CD4-positive, alpha-beta T cell treated with Interleukin-17A for 4 hours (primary cell): ENCODE data around the gene GPC3.

Source experiments
- DNase-seq: peaks from one replicate; pipeline ENCODE4 v3.0.0-alpha.2; 2020; ENCODE audit warnings: mixed read lengths

Gene GPC3

GRCh38 chrX:133965321-133965720, 20.1 kb downstream of the GPC3 start:
- DNase-seq = no peak

- DNase-seq = no peak
These were observed 24.3 kb downstream of the GPC3 start for GRCh38 chrX:133961046-133961445.

GRCh38 chrX:133959972-133960371, 25.4 kb downstream of the GPC3 start:
- no peak for DNase-seq

- no peak for DNase-seq
These were observed 26.3 kb downstream of the GPC3 start for GRCh38 chrX:133958997-133959688.

- DNase-seq = no peak
These were observed 28.6 kb downstream of the GPC3 start for GRCh38 chrX:133956570-133957340.

- no peak for DNase-seq
These were observed 31.5 kb downstream of the GPC3 start for GRCh38 chrX:133953785-133954355.

GRCh38 chrX:133953078-133953477, 32.3 kb downstream of the GPC3 start:
- DNase-seq = no peak

- no peak for DNase-seq
These were observed 34.3 kb downstream of the GPC3 start for GRCh38 chrX:133951098-133951497.

- DNase-seq = no peak
These were observed 35.2 kb downstream of the GPC3 start for GRCh38 chrX:133950214-133950613.

GRCh38 chrX:133948895-133949294, 36.5 kb downstream of the GPC3 start:
- DNase-seq = no peak

- DNase-seq = no peak
These were observed 37.4 kb downstream of the GPC3 start for GRCh38 chrX:133947996-133948395.

GRCh38 chrX:133947022-133947421, 38.4 kb downstream of the GPC3 start:
- no peak for DNase-seq

GRCh38 chrX:133943507-133943906, 41.9 kb downstream of the GPC3 start:
- no peak for DNase-seq

- no peak for DNase-seq
These were observed 45.6 kb downstream of the GPC3 start for GRCh38 chrX:133939655-133940302.

GRCh38 chrX:133938530-133938929, 46.9 kb downstream of the GPC3 start:
- no peak for DNase-seq

GRCh38 chrX:133937022-133937421, 48.4 kb downstream of the GPC3 start:
- DNase-seq = no peak

GRCh38 chrX:133935076-133935475, 50.3 kb downstream of the GPC3 start:
- no peak for DNase-seq

- no peak for DNase-seq
These were observed 52.1 kb downstream of the GPC3 start for GRCh38 chrX:133933316-133933715.

- no peak for DNase-seq
These were observed 55.4 kb downstream of the GPC3 start for GRCh38 chrX:133929836-133930464.

- DNase-seq = no peak
These were observed 57.0 kb downstream of the GPC3 start for GRCh38 chrX:133928365-133928764.

- DNase-seq = no peak
These were observed 58.6 kb downstream of the GPC3 start for GRCh38 chrX:133926809-133927208.

GRCh38 chrX:133926099-133926498, 59.3 kb downstream of the GPC3 start:
- DNase-seq = no peak

- no peak for DNase-seq
These were observed 60.8 kb downstream of the GPC3 start for GRCh38 chrX:133924548-133924947.
